Mammary epithelial cell (primary cell): ENCODE results near the gene HOXA3.

Source experiments
- EZH2 ChIP-seq: IDR thresholded peaks from 2 replicates; pipeline ENCODE4 v1.6.1; 2012; ENCODE audit warnings: low read length, inconsistent platforms, borderline replicate concordance
- TF ChIP-seq, protein P1 (sequence below), 2 donors: IDR thresholded peaks in 1 of 2; conservative IDR thresholded peaks in 1 of 2; 2 replicates each; pipeline ENCODE4 v1.5.1; 2011 to 2012; ENCODE audit warnings: inconsistent platforms in 2 of 2, low read length in 2 of 2, mild to moderate bottlenecking in 2 of 2, control low read depth in 1 of 2, low read depth in 1 of 2; ENCODE audit not compliant: insufficient read depth in 1 of 2; ENCODE audit errors: extremely low read depth in 1 of 2

DNA sequence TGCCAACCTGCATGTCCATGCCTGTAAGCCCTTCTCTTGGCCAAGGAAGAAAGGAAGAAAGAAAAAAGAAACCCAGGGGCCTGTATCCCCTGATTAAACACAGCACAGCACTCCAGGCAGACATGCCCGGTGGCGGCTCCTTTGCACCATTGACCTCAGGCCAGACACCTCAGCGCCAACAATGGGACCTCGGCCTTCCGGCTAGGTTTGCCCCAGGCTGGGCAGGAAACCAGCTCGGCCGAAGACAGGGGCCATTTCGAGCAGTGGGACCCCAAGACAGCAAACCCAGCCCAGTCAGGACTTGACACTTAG, 18.9 kb upstream of the HOXA3 start:
- TF ChIP-seq, protein P1, sequence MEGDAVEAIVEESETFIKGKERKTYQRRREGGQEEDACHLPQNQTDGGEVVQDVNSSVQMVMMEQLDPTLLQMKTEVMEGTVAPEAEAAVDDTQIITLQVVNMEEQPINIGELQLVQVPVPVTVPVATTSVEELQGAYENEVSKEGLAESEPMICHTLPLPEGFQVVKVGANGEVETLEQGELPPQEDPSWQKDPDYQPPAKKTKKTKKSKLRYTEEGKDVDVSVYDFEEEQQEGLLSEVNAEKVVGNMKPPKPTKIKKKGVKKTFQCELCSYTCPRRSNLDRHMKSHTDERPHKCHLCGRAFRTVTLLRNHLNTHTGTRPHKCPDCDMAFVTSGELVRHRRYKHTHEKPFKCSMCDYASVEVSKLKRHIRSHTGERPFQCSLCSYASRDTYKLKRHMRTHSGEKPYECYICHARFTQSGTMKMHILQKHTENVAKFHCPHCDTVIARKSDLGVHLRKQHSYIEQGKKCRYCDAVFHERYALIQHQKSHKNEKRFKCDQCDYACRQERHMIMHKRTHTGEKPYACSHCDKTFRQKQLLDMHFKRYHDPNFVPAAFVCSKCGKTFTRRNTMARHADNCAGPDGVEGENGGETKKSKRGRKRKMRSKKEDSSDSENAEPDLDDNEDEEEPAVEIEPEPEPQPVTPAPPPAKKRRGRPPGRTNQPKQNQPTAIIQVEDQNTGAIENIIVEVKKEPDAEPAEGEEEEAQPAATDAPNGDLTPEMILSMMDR (conservative IDR thresholded peaks at IDR 0.05 in 1 of 2, IDR thresholded peaks at IDR 0.05 in 1 of 2; ENCODE audit: extremely low read depth in 1 of 2, insufficient read depth in 1 of 2, low read depth in 1 of 2, low read length in 2 of 2) = no peak
- no peak for TF ChIP-seq EZH2
